ENCODE measurements around the gene VAV2. TPM values are rescaled to one million over a fixed set of nuclear protein-coding genes. Genes with fewer than 3 reads are reported as not detected.

VAV2 gene
- total and polyA plus RNA-seq, 2 of the 4 experiments (the other 2 are of a cell fraction) = 10.8 to 13.4 TPM

DNA sequence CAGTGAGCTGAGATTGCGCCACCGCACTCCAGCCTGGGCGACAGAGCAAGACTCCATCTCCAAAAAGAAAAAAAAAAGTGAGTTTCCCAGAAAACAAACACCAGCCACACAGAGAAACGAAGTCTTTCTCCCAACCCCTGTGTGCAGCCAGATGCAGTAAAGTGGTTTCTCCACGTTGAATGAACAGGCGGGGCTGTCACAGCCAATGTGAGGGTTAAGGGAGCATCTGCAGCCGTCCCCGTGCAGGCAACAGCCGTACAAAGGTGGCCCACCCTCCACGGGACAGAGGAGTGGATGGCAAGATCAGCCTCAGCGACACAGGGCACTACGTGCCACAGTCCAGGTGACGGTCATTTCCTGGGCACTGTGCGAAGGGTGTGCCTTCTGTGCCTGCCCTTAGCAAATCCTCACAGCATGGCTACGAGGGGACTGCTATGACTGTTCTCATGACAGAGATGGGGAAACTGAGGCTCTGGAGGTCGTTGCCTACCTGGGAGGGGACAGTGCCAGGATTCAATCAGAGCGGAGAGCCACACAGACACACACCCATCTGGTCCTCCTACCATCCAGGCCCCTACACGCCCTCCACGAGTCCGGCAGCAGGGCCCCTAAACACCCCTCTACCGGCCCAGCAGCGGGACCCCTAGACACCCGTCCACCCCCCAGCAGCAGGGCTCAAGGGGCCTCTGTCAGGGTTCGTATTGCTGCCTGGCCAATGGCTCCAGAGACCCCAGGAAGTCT is 2.3 kb downstream of the VAV2 start:
- Histone ChIP-seq H3K4me3 (ENCODE audit: insufficient read depth, low read depth, low read length) (no peak overlapping the region), H3K14ac (replicated peaks; ENCODE audit: low read depth, low read length) (no peak overlapping the region), H3K18ac (ENCODE audit: low read depth, low read length) (no peak overlapping the region), H2AFZ (replicated peaks; ENCODE audit: low read length, poor library complexity) (no peak overlapping the region), H3K9me1 (ENCODE audit: insufficient read depth, low read length) (peaks cover 19% of the 10 kb centered on the region), H2AK5ac (ENCODE audit: low read depth, low read length) (peak overlapping the region; percentile 80), H3K4me1 (ENCODE audit: control insufficient read depth, insufficient read depth, low read length) (peaks cover 11% of the 10 kb centered on the region; the same call in 1 of the 2 replicates), H2BK20ac (ENCODE audit: low read depth, low read length) (no peak overlapping the region), H3K36me3 (ENCODE audit: control insufficient read depth, insufficient read depth, low read length) (no peaks in the 10 kb centered on the region), H3K4me2 (ENCODE audit: low read depth, low read length) (no peak overlapping the region; the same call in 1 of the 2 replicates), H4K5ac (ENCODE audit: low read depth, low read length) (no peak overlapping the region), H2AK9ac (replicated peaks; ENCODE audit: low read depth, low read length, poor library complexity) (peak overlapping the region; percentile 82), H2BK120ac (ENCODE audit: low read depth, low read length) (no peak overlapping the region), H3K27me3 (ENCODE audit: control insufficient read depth, insufficient read depth, low read length) (no peaks in the 10 kb centered on the region), H3K9ac (ENCODE audit: low read depth, low read length) (0 out of 2 replicates have a peak overlapping the region, but pooled peaks have one; percentile 1), H2BK5ac (ENCODE audit: low read depth, low read length, poor library complexity, severe bottlenecking) (no peak overlapping the region), H4K91ac (ENCODE audit: insufficient read depth, low read depth, low read length) (no peak overlapping the region; the same call in 1 of the 2 replicates), H3K4ac (ENCODE audit: low read depth, low read length) (peak overlapping the region; percentile 33; the same call in 1 of the 2 replicates), H3K27ac (ENCODE audit: insufficient read depth, low read length) (no peak overlapping the region), H3K79me1 (ENCODE audit: low read depth in 1 of 2, low read length in 2 of 2) (peaks cover 16 to 69% of the 10 kb centered on the region in 2 experiments), H3K23ac (ENCODE audit: low read depth, low read length) (peak overlapping the region; percentile 68; the same call in 1 of the 2 replicates), H3K56ac (ENCODE audit: extremely low read depth, insufficient read depth, low read length) (no peak overlapping the region), H4K20me1 (ENCODE audit: insufficient read depth, low read length) (peaks cover 64% of the 10 kb centered on the region), H3K9me3 (ENCODE audit: control insufficient read depth, insufficient read depth, low read length) (no peaks in the 10 kb centered on the region), H2BK15ac (ENCODE audit: low read depth, low read length) (peak overlapping the region; percentile 10; the same call in 1 of the 3 replicates), H4K8ac (ENCODE audit: low read depth in 2 of 2, low read length in 2 of 2) (no peak overlapping the region)
- intact Hi-C loops (cut with micrococcal nuclease) (loop anchor here (5.0 kb wide), 1 partner anchor 582 kb away; no protein-coding TSS in a partner anchor), dilution Hi-C loops (cut with HindIII; ENCODE audit: low sequenced_read_pairs, unreplicated experiment) (no loop called here), in situ Hi-C loops (cut with MboI; ENCODE audit: low sequenced_read_pairs) (loop anchor here (5.0 to 10.0 kb wide), 2 partner anchors 202 to 455 kb away; partner anchors contain the start of gene ADAMTSL2)
- DNase-seq (no peak), ATAC-seq (ENCODE audit: low read depth) (no peak)
- TF ChIP-seq NFE2L2 (IDR thresholded peaks at IDR 0.05; ENCODE audit: low read depth, low read length) = no peak
- TF ChIP-seq BHLHE40 (IDR thresholded peaks at IDR 0.05; ENCODE audit: low read depth, low read length) = no peak
- TF ChIP-seq USF2 (IDR thresholded peaks at IDR 0.05; ENCODE audit: low read depth, low read length) = no peak
- TF ChIP-seq MAFK (IDR thresholded peaks at IDR 0.05; ENCODE audit: low read depth, low read length) = no peak
- no peak for TF ChIP-seq RFX5 (IDR thresholded peaks at IDR 0.05; ENCODE audit: low read depth, low read length)
- TF ChIP-seq FOS (IDR thresholded peaks at IDR 0.05; ENCODE audit: low read depth, low read length) = no peak
- TF ChIP-seq MXI1 (IDR thresholded peaks at IDR 0.05; ENCODE audit: borderline replicate concordance, low read depth, low read length) = no peak
- TF ChIP-seq MAZ (IDR thresholded peaks at IDR 0.05; ENCODE audit: borderline replicate concordance, low read depth, low read length) = no peak
- TF ChIP-seq RAD21 (IDR thresholded peaks at IDR 0.05; ENCODE audit: low read length) = no peak
- no peak for TF ChIP-seq CHD1 (IDR thresholded peaks at IDR 0.05; ENCODE audit: low read depth, low read length)
- no peak for TF ChIP-seq RCOR1 (IDR thresholded peaks at IDR 0.05; ENCODE audit: insufficient replicate concordance, low read length)
- no TSS peak for BruUV-seq (replicated peaks)
- POLR2A ChIA-PET (ENCODE audit: unreplicated experiment) = interaction anchor here (0.6 kb wide), 1 partner anchor 194 kb away, joined by 3 read pairs; no protein-coding TSS in a partner anchor
- 82% methylated on average over 9 of the region's 24 CpGs; no CpG with 5 or more reads in 1 of the 2 experiments for WGBS, 2 experiments (ENCODE audit: extremely low coverage in 2 of 2, insufficient read length in 1 of 2)
- CTCF ChIA-PET = interaction anchor here (0.7 kb wide), 1 partner anchor 145 kb away, joined by 4 read pairs; no protein-coding TSS in a partner anchor
